NB4 (cell line): ENCODE results near the gene TNFSF11.

ENCODE experiments used
- DNase-seq: peaks from one replicate; pipeline ENCODE4 v3.0.0; 2010; ENCODE audit warnings: low read depth
- H3K4me3 ChIP-seq: one replicate; pipeline ENCODE4 v1.5.1; 2011; ENCODE audit warnings: mild to moderate bottlenecking, low read depth, low read length, moderate library complexity
- MYC ChIP-seq: IDR thresholded peaks from 2 replicates; pipeline ENCODE4 v1.6.1; 2011; ENCODE audit warnings: low read depth, low read length
- POLR2A ChIP-seq: IDR thresholded peaks from 2 replicates; pipeline ENCODE4 v1.6.1; 2011; ENCODE audit warnings: mild to moderate bottlenecking; ENCODE audit not compliant: insufficient read length; ENCODE audit errors: extremely low read depth
- TF ChIP-seq, protein P1 (sequence below): IDR thresholded peaks from 2 replicates; pipeline ENCODE4 v1.6.1; 2011; ENCODE audit warnings: low read depth, low read length
- TF ChIP-seq, protein P2 (sequence below): IDR thresholded peaks from one replicate; pipeline ENCODE4 v1.5.1; 2012; ENCODE audit warnings: low read depth, low read length

The TNFSF11 gene

DNA sequence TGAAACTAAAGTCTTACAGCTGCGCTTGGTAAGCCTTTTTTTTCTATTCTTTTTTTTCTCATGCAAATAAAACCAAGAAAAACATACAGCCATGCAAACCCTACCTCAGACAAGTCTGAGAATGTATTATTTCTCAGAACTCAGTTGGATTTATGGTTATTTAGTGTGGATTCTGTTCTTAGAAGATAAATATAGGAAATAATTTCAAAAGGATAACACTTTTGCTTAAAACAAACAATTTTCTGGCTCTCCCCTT lies 40.7 kb upstream of the TNFSF11 start:
- no peak for DNase-seq
- TF ChIP-seq, protein P1, sequence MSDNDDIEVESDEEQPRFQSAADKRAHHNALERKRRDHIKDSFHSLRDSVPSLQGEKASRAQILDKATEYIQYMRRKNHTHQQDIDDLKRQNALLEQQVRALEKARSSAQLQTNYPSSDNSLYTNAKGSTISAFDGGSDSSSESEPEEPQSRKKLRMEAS = no peak
- TF ChIP-seq, protein P2, sequence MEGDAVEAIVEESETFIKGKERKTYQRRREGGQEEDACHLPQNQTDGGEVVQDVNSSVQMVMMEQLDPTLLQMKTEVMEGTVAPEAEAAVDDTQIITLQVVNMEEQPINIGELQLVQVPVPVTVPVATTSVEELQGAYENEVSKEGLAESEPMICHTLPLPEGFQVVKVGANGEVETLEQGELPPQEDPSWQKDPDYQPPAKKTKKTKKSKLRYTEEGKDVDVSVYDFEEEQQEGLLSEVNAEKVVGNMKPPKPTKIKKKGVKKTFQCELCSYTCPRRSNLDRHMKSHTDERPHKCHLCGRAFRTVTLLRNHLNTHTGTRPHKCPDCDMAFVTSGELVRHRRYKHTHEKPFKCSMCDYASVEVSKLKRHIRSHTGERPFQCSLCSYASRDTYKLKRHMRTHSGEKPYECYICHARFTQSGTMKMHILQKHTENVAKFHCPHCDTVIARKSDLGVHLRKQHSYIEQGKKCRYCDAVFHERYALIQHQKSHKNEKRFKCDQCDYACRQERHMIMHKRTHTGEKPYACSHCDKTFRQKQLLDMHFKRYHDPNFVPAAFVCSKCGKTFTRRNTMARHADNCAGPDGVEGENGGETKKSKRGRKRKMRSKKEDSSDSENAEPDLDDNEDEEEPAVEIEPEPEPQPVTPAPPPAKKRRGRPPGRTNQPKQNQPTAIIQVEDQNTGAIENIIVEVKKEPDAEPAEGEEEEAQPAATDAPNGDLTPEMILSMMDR = no peak

DNA sequence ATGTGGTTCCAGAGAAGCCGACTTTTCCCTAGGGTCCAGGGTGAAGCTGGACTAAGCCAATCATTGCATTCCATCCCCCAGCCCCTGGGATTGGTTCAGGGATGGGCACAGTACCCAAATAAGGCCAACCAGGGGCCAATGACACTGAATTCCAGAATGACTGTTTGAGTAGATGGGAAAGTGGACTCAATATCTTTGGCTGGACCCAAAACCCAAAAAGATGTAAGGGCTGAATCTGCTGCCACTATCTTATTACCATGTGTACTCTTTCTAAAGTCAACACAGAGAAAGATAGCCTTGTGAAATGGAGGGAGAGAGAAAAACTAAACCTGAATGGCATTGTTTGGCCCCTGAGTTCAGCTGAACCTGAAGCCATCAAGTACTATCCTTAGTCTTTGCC lies 39.2 kb upstream of the TNFSF11 start:
- no peak overlapping the region for H3K4me3 ChIP-seq
- DNase-seq = no peak
- TF ChIP-seq, protein P2 = no peak
- TF ChIP-seq, protein P1 = no peak
- TF ChIP-seq MYC (no peak), POLR2A (no peak)

More for the DNA sequence above, 40.7 kb upstream of the TNFSF11 start:
- no peak overlapping the region for H3K4me3 ChIP-seq

DNA sequence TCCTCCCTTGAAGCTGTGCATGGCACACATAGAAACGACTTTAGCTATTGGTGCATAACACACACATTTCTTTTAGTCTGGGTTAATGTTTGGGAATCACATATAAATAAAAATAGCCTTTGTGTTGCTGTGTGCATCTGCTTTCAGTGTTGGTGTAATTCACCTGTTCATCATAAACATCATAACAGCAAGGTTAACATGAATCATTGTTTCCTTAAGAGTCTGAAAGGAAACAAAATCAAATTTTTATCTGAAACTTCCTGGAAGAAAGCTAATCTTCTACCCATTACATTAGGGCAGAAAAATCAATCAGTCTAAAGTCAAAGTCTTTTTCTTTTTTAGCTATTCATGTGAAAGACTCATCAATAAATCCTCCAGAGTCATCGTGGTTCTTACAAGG lies 35.0 kb upstream of the TNFSF11 start:
- H3K4me3 ChIP-seq = no peak overlapping the region
- DNase-seq = no peak
- no peak for TF ChIP-seq MYC
- TF ChIP-seq, protein P1 = no peak
- TF ChIP-seq, protein P2 = no peak

DNA sequence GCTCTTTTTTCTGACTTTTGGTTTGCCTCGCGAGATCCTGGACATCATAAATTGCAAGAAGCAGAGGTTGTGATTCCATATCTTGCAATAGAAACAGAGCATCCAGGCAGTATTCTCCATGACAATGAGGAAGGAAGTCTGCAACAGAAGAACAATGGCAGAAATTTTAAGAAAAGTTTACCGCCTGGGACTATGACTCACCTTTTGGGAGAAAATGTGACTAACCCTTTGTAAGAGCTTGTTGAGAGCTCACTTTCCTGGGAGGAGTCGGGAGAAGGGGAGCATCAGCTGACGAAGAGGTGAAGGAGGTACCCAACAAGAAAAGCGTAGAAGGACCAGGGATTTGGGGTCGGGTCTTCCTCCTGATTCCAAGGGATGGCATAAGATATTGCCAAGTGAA lies 34.3 kb upstream of the TNFSF11 start:
- TF ChIP-seq POLR2A (no peak), MYC (no peak)
- TF ChIP-seq, protein P1 = no peak
- TF ChIP-seq, protein P2 = no peak
- no peak for DNase-seq
- H3K4me3 ChIP-seq = no peak overlapping the region

DNA sequence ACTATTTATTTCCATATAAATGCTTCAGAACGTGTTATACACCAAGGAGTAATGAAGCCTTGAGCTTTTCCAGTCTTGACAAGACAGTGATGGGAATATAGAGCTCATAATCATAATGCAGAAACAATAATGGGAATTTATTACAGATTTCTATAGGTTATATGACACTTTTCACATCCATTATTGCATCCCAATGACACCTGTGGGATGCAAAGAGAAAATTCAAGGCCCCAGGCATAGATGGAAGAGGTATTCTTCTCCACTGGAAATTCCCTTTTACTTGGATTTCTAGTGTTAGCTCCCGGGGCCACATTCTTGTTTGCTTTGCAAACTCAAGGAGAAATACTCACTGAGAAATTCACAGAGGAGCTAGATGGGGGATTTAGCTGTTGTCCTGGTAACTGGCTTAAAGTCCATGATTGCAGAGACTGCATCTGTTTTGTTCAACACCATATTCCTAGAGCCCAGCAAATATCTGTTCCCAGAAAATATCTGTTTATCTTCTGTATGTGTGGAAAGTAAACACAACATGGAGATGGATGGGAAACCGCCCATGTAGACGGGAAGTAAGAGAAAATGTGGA lies 30.6 kb upstream of the TNFSF11 start:
- no peak for DNase-seq
- H3K4me3 ChIP-seq = no peak overlapping the region
- TF ChIP-seq, protein P2 = no peak
- TF ChIP-seq, protein P1 = no peak
